HG02759 (cell line): ENCODE measurements around the gene AGPAT2.
"Not testable (repeated sequence)": the region's sequence is repeated elsewhere in the genome, so short reads cannot be mapped to it uniquely, and the experiment has no call there.

Experiments
- ATAC-seq: cut with Tn5 transposase; IDR thresholded peaks from one replicate; pipeline ENCODE4 v1.9.1; 2021; ENCODE audit warnings: mild to moderate bottlenecking, moderate library complexity; ENCODE audit not compliant: unreplicated experiment

AGPAT2 gene

DNA sequence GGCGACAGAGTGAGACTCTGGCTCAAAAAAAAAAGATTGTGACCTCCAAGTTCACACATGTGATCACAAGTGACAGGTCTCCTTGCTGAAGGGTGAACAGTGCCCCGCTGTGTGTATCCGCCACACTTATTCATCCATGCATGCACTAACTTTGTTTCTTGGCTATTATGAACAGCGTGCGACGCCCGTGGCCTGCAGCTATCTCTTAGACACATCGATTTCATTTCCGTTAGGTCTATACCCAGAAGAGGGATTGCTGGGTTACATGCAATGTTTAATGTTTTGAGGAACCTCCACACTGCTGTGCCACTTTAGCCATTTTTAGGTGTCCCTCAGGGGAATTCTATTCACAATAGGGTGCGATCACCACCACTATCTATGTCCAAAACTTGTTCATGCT, 36.6 kb downstream of the AGPAT2 start:
- no peak for ATAC-seq

DNA sequence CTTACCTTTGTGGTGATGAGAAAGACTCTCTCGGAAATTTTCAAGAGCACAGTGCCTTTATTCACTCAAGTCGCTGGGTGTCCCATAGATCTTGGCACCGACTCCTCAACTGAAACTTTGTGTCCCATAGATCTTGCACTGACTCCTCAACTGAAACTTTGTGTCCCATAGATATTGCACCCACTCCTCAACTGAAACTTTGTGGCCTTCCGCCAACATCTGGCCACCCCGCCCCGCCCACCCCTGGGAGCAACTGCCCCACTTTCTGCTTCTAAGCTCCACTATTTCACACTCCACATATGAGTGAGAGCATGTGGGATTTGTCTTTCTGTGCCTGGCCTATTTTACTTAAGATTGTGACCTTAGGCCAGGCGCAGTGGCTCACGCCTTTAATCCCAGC, 37.2 kb downstream of the AGPAT2 start:
- ATAC-seq = no peak

DNA sequence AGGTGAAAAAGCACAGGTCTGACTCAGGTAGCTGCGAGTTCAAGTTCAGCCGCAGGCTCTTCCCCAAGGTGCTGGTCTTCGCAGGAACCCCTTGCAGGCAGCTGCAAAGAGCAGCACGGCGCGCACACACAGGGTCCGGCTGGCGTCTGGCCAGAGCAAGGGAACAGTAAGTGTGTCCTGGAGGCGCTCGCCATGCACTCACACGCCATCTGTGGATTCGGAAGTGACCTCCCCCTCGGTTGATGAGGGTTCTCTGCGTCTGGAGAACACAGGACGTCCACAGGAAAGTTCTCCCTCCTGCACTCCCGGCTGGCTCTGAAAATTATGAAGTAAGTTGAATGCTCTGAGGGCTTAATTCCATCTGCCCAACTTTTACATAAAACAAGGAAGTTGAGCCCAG, 38.5 kb downstream of the AGPAT2 start:
- no peak for ATAC-seq

DNA sequence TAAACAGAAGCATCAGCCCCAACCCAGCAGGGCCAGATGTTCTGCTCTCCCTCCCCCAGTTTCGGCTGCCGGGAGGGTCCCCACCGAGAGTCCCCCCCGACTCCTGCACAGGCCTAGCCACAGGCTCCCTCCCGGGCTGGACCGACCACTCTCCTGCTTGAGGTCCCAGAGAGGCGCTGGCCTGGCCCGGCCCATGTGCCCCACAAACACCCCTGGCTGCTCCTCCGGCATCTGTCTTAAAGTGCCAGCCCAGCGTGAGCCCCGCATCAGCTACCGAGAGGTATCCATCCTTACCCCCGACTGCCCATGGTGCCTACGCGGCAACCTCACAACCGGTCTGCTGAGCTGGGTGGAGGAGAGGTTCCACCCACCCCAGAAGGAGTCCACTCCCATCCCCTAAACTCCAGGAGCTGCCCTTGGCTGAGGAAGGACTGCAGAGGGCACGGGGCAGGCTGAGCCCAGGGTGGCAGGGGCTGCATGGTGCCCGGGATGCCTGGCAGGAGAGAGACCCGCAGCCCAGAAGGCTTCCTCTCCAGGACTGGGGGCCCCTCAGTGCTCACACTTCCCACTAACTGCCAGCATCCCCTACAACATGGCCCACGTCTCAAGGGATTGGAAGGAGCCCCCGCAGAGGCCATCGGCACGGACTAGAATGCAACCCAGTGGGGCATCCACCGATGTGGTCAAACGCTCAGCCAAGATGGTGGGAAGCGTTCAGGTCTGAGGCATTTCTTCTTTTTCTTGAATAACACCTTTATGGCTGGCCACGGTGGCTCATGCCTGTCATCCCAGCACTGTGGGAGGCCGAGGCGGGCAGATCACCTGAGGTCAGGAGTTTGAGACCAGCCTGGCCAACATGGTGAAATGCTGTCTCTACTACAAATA, 40.2 kb downstream of the AGPAT2 start:
- ATAC-seq = no peak

DNA sequence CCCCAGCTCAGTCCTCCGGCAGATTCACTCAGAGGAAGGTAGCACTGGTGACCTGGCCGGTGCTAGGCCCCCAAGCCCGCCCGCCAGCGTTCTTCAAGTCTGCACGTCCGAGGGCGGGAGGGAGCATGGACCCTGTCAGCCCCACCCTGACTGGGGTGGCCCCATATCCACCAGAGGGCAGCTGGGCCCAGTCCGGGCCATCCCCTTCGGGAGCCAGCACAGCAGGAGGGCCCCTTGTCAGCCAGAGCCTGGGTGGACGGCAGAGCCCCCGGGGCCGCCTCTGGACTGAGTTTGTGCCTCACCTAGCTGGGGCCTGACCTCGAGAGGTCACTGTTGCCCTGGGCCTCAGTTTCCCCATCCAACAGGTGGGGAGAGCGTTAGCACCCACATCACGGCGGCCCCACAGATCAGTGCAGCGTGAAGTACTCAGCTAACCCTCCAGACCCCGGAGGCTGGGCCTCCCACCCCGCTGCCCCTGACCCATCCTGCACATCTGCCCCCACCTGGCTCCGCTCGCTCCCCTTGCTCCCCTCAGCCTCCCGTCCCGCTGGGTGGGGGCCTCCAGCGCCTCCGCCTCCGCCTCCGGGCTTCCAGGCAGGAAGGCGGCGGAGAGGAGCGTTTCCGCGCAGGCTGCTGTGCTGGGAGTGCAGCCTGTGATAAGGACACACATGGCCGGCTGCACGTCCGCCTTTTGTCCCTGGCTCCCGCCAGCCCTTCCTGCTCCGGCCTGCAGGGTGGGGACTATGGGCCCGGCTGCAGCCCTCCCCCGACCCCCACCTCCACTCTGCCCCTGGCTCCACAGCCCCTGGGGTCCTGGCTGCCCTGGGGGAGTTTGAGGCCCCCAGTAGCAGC, 41.1 kb downstream of the AGPAT2 start:
- no peak for ATAC-seq

DNA sequence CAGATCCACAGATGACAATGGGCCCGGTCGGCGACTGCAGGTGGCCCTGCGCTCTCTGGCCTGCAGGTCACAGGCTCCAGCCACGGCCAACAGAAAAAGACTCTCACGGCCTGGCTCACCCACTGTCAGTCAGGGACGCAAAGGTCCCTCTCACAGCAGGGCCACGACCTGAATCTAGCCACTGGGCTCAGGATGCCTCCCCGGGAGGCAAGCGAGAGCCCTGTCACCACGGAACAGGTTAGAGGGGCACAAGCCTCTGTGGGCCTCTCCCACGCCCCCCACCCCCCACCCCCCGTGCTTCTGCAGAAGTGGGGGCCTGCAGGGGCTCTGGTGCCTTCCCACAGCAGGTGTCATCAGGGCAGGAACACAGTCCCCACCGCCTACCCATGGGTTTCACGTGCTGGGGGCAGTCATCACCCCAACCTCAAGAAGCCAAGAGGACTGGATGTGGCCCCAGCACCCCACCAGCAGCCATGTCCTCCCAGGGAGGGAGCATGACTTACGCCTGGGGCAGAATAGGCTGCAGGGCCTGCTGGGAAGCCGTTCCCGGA, 41.8 kb downstream of the AGPAT2 start:
- ATAC-seq = no peak

DNA sequence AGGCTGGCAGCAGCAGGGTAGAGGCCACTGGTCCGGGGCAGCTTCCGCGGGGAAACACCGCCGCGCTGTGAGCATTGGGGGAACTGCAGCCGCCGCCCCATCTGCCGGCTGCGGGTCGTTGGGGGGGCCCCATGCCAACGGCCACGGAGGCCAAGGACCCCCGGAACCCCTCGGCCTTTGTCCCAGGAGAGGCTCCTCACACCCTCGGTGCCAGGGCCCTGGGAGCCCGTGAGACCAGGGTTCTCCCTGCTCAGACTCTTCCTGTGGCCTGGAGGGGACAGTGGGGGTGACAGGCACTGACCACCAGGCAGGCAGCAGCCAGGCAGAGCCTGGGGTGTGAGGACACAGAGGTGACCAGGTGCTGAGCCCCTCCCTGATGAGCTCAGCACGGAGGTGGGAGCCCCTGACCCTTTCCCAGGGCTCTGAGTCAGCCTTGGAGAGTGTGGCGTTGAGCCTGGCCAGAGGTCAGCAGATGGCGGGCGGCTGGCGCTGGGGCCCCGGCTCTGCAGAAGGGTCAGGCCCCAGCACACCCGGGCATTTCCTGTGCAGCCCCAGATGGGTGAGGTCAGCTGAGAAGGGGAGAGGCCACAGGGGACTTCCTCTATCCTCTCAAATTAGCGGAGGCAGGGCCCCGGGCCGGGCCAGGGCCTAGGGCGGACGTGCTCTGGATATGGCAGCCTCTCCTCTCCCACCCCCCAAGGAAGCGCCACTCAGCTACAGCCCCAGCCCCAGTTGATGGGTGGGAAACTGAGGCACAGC, 42.5 kb downstream of the AGPAT2 start:
- ATAC-seq = peak; percentile 61

DNA sequence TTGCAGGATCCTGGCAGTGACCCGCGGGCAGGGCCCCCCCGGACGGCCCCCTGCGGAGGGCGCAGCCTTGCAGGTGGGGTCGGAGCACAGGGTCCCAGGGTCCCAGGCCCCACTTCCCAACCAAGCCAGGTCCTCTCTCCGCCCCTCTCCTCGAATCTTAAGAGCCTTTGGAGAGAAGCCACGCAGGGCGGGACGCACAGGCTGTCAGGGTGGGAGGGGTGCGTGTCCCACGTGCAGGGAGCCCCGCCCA, 43.0 kb downstream of the AGPAT2 start:
- ATAC-seq = no peak

DNA sequence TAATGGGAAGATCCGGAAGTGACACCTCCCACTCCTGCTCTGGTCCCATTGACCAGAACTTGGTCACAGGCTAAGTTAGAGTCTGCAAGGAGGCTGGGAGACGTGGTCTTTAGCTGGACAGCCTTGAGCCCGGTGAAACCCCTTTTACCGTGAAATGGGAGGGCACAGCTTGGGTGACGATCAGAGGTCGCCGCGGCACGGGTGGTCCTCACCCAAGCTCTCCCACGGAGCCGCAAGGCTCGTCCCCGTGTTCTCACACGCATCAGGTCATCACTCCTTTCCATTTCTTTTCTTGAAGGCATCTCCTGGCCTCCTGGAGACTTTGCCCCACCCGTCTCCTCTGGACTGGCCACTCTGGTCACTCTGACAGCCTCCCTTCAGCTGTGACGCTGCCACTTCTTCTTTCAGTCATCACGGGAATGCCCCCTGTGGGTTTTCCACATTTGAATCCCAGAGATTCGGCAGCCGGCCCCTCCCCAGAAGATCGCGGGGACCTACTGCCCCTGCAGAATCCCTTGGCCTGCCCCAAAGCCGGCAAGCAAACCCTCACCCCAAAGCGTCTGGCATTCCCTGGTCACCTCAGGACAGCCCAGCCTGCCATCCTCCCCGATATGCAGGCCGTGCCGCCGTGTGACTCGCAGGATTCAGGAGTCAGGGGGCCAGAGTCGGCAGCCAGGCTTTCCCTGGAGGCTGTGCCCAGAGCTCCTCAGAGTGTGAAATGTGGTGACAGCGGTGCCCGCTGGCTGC, 43.5 kb downstream of the AGPAT2 start:
- ATAC-seq = no peak

DNA sequence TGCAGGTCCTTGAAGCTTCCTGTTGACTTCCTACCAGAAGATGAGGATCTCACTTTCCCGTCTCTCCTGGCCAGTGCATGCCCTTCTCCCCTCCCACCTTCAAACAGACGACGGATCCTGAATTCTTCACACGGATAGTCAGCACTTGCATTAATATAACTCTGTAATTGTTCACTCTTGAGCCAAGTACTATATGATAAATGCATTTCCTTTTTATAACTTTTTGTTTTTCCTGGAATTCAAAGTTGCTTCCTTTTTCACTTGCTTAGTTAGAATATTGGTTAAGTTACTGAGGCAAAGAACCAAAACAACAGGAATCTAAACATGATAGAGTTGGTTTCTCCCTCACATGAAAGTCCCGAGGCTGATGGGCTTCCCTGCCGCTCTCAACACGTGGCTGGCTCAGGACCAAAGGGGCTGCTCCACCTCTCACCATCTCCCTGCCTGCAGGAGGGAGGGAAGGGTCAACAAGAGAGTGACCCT, 44.8 kb downstream of the AGPAT2 start:
- ATAC-seq = no peak

DNA sequence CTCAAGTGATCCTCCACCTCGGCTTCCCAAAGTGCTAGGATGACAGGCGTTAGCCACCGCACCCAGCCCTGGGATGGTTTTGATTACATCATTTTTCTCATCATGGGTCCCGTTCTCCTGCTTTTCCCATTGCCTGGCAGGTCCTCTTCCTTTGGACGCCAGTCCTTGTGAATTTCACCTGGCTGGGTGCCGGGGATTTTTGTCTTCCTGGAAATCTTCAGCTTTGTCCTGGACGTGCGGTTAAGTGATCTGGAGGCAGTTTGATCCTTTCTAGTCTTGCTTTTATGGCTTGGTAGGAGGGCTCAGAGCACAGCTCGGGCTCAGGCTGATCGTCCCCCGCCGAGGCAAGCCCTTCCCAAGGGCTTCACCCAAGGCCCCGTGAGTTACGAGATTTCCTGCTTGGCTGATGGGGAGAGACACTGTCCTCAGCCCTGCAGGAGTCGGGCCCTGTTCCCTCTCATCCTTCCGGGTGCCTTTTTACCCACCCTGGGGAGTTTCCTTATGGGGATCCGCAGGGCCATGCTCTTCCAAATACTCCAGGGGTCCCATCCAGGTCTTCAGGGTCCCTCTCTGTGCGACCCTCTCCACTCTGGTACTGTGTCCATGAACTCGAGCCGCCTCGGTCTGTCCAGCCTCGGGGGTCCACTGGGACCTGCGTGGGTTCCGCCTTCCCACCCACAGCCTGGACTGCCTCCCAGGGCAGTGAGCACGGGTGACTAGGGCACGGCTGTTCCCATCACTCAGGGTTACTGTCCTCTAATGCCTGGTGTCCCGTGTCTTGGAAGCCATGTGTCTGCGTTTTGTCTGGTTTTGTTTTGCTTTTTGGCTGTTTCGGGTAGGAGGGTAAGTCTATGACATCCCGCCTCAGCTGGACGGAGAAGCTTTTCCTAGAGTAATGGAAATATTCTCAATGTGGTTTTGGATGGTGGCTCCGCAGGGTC, 46.8 kb downstream of the AGPAT2 start:
- ATAC-seq = no peak

DNA sequence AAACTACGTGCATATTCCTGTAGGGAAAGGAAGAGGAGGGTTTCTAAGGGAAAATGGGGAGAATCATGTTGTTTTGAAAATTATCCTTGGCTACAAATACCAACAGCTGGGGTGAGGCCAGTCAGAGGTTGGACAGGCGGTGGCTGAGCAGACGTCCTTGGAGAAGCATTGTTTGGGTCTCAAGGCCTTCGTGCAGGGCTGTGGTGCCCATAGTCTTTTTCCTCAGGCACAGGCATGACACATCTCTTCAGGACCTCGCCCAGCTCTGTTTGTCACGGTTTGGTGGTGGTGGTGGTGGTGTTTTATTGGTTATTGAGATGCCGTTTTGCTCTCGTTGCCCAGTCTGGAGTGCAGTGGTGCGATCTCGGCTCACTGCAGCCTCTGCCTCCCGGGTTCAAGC, 52.4 kb downstream of the AGPAT2 start:
- no peak for ATAC-seq

DNA sequence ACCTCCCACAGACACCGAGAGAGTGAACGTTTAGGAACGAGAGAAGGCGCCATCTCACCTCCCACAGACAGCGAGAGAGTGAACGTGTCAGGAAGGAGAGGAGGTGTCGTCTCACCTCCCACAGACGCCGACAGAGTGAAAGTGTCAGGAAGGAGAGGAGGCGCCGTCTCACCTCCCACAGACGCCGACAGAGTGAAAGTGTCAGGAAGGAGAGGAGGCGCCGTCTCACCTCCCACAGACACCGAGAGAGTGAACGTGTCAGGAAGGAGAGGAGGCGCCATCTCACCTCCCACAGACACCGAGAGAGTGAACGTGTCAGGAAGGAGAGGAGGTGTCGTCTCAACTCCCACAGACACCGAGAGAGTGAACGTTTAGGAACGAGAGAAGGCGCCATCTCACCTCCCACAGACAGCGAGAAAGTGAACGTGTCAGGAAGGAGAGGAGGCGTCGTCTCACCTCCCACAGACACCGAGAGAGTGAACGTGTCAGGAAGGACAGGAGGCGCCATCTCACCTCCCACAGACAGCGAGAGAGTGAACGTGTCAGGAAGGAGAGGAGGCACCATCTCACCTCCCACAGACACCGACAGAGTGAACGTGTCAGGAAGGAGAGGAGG, 54.7 kb downstream of the AGPAT2 start:
- not testable (repeated sequence) for ATAC-seq

DNA sequence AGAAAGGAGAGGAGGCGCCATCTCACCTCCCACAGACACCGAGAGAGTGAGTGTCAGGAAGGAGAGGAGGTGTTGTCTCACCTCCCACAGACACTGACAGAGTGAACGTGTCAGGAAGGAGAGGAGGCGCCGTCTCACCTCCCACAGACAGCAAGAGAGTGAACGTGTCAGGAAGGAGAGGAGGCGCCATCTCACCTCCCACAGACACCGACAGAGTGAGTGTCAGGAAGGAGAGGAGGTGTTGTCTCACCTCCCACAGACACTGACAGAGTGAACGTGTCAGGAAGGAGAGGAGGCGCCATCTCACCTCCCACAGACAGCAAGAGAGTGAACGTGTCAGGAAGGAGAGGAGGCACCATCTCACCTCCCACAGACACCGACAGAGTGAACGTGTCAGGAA, 55.2 kb downstream of the AGPAT2 start:
- not testable (repeated sequence) for ATAC-seq

DNA sequence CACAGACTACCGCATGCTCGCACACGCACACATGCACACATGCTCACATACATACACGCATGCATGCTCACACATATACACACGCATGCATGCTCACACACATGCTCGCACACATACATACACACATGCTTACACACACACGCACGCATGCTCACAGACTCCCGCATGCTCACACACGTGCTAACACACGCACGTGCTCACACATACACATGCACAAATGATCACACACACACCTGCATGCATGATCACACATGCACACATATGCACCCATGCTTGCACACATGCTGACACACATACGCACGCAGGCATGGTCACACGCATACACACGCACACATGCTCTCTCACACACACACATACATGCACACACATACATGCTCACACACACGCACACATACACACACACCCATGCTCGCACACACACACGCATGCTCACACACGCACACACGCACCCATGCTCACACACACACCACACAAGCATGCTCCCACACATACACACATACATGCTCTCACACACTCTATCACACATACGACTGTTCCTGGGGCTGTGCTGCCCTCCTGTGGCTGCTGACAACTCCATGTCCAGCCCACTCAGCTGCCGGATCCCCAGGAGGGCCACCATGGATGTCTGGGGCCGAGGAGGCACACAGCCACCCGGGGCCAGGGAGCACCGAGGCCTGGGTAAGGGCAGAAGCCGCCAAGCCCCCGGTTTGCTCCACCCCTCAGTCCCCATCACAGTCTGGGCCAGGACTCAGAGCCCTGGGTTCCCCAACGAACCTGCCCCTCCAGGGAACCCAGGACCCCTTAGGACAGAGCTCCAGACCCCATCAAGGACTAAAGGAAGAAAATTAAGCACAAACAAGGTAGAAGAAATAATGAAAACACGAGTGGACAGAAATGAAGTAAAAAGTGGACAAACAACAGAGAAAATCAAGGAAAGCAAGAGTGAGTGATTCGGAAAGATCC, 55.9 kb downstream of the AGPAT2 start:
- no peak for ATAC-seq

DNA sequence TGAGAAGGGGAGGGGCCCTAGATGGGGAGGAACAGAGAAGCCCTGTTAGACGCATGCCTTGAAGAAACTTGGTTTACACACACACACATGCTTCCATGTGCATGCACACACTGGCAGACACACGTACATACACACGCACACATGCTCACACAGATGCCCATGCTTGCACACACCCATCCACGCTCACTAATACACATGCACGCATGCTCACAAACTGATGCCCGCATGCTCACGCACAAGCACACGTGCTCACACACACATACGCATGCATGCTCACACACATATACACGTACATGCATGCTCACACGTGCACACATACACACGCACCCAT, 56.6 kb downstream of the AGPAT2 start:
- no peak for ATAC-seq

DNA sequence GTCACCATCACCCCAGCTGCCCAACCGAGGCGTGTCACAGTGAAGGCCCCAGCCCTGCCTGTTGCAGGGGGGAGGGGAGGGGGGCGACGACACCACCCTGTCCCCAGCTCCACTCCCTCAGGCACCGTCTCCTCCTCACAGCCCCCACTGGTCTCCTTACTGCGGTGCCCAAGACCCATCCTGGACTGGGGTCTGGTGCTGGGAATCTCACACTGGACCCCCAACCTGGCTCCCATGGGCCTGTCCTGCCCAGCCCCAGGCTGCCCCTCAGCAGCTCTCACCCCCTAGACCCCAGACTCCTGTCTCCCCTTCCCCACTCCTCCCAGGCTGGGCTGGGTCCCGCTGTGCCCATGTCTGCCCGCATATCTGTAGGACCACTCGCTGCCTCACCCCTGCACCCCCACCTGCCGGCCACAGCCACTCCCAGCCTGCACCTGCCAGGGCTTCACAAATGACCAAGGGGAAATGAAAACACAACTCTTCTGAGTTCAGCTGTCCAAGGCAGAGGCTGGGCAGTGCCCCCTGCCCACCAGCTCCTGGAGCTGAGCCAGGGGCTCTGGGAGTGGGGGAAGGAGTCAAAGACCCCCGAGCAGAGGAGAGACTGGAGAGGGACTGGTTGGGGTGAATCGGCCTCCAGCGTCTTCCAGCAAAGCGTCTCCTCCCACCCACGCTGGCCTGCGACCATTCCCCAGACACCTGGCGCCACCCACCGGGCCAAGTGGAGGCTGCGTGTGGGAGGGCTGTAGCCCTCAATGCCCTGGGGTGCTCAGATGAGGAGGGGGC, 57.2 kb downstream of the AGPAT2 start:
- ATAC-seq = no peak
